ENCODE measurements around the gene PLXNB2.

The PLXNB2 gene

GRCh38 chr22:50294319-50294656 is 13.2 kb downstream of the PLXNB2 start:
- H3K4me1 ChIP-seq (ENCODE audit: control insufficient read depth, insufficient read depth, low read length), result no peaks in the 10 kb centered on the region
- CTCF ChIA-PET, result interaction anchor here (0.6 to 2.6 kb wide), 8 partner anchors 9 to 402 kb away, joined by 3 to 14 read pairs (median 4); partner anchors contain the start of gene DENND6B
- no peaks in the 10 kb centered on the region for H3K9me3 ChIP-seq (ENCODE audit: control insufficient read depth, insufficient read depth, low read depth, low read length)
- peaks cover 0 to 51% of the 10 kb centered on the region in 2 experiments; a peak in 2 of 3 replicates for H3K36me3 ChIP-seq (ENCODE audit: control insufficient read depth in 2 of 2, insufficient read depth in 1 of 2, low read length in 2 of 2)
- POLR2A ChIA-PET, result interaction anchor here (0.9 to 3.3 kb wide), 4 partner anchors 8 to 30 kb away, joined by 4 to 37 read pairs (median 6); partner anchors contain the start of gene PLXNB2
- H3K4me3 ChIP-seq (ENCODE audit: low read depth, low read length), result no peak overlapping the region
- no peak overlapping the region for H3K27ac ChIP-seq (ENCODE audit: extremely low read depth, low read depth, low read length)
- TF ChIP-seq KLF17 (tag by site-specific recombination; IDR thresholded peaks at IDR 0.05), result no peak
- no peak for TF ChIP-seq ZNF768 (tag by site-specific recombination; IDR thresholded peaks at IDR 0.05)
- TF ChIP-seq ZNF140 (tag by site-specific recombination; IDR thresholded peaks at IDR 0.05), result no peak
- TF ChIP-seq ZBTB49 (tag by site-specific recombination; IDR thresholded peaks at IDR 0.05; ENCODE audit: low read depth), result no peak
- no peak for TF ChIP-seq ZNF776 (tag by site-specific recombination; IDR thresholded peaks at IDR 0.05; ENCODE audit: borderline replicate concordance)
- no peak for TF ChIP-seq ZNF76 (tag by site-specific recombination; IDR thresholded peaks at IDR 0.05; ENCODE audit: borderline replicate concordance, low read depth)
- no peak for TF ChIP-seq MYNN (tag by site-specific recombination; IDR thresholded peaks at IDR 0.05; ENCODE audit: borderline replicate concordance)
- TF ChIP-seq BCL11A (tag by site-specific recombination; IDR thresholded peaks at IDR 0.05; ENCODE audit: low read depth), result no peak
- no peak for TF ChIP-seq ZNF26 (tag by site-specific recombination; IDR thresholded peaks at IDR 0.05)
- TF ChIP-seq ZNF426 (tag by site-specific recombination; IDR thresholded peaks at IDR 0.05), result no peak
- TF ChIP-seq ZBTB21 (tag by site-specific recombination; IDR thresholded peaks at IDR 0.05), result no peak
- TF ChIP-seq PRDM4 (tag by site-specific recombination; IDR thresholded peaks at IDR 0.05), result no peak
- TF ChIP-seq ZNF639 (tag by site-specific recombination; IDR thresholded peaks at IDR 0.05), result no peak
- no peak for TF ChIP-seq ZNF148 (tag by site-specific recombination; IDR thresholded peaks at IDR 0.05; ENCODE audit: borderline replicate concordance)
- TF ChIP-seq ZNF449 (tag by site-specific recombination; IDR thresholded peaks at IDR 0.05), result no peak
- no peak for TF ChIP-seq AEBP2 (tag by site-specific recombination; IDR thresholded peaks at IDR 0.05; ENCODE audit: borderline replicate concordance)

Data from HEK293 (cell line).